ENCODE results near the gene MACROD2.

Gene MACROD2

GRCh38 chr20:16048876-16049275 lies 2053.6 kb downstream of the MACROD2 start:
- DNase-seq (ENCODE audit: low read depth, low spot score), result no peak

GRCh38 chr20:16049529-16050093 lies 2054.3 kb downstream of the MACROD2 start:
- DNase-seq (ENCODE audit: low read depth, low spot score), result no peak

- no peak for DNase-seq (ENCODE audit: low read depth, low spot score)
These were observed 2055.1 kb downstream of the MACROD2 start for GRCh38 chr20:16050366-16050765.

GRCh38 chr20:16051968-16052367 lies 2056.7 kb downstream of the MACROD2 start:
- DNase-seq (ENCODE audit: low read depth, low spot score), result no peak

- no peak for DNase-seq (ENCODE audit: low read depth, low spot score)
These were observed 2057.1 kb downstream of the MACROD2 start for GRCh38 chr20:16052456-16052855.

GRCh38 chr20:16054985-16055384 lies 2059.7 kb downstream of the MACROD2 start:
- DNase-seq (ENCODE audit: low read depth, low spot score), result no peak

GRCh38 chr20:16057651-16058050 lies 2062.3 kb downstream of the MACROD2 start:
- no peak for DNase-seq (ENCODE audit: low read depth, low spot score)

GRCh38 chr20:16058268-16058667 lies 2063.0 kb downstream of the MACROD2 start:
- DNase-seq (ENCODE audit: low read depth, low spot score), result no peak

- no peak for DNase-seq (ENCODE audit: low read depth, low spot score)
These were observed 2064.5 kb downstream of the MACROD2 start for GRCh38 chr20:16059841-16060240.

- DNase-seq (ENCODE audit: low read depth, low spot score), result no peak
These were observed 2066.0 kb downstream of the MACROD2 start for GRCh38 chr20:16061351-16061750.

- DNase-seq (ENCODE audit: low read depth, low spot score), result no peak
These were observed 2067.6 kb downstream of the MACROD2 start for GRCh38 chr20:16062661-16063581.

- no peak for DNase-seq (ENCODE audit: low read depth, low spot score)
These were observed 2068.6 kb downstream of the MACROD2 start for GRCh38 chr20:16063881-16064280.

GRCh38 chr20:16064989-16065707 lies 2069.8 kb downstream of the MACROD2 start:
- no peak for DNase-seq (ENCODE audit: low read depth, low spot score)

GRCh38 chr20:16066571-16066970 lies 2071.3 kb downstream of the MACROD2 start:
- no peak for DNase-seq (ENCODE audit: low read depth, low spot score)

GRCh38 chr20:16069389-16070010 lies 2074.2 kb downstream of the MACROD2 start:
- DNase-seq (ENCODE audit: low read depth, low spot score), result no peak

- no peak for DNase-seq (ENCODE audit: low read depth, low spot score)
These were observed 2076.9 kb downstream of the MACROD2 start for GRCh38 chr20:16072220-16072619.

GRCh38 chr20:16078172-16078898 lies 2083.0 kb downstream of the MACROD2 start:
- no peak for DNase-seq (ENCODE audit: low read depth, low spot score)

- DNase-seq (ENCODE audit: low read depth, low spot score), result no peak
These were observed 2086.1 kb downstream of the MACROD2 start for GRCh38 chr20:16081421-16081820.

GRCh38 chr20:16082051-16082550 lies 2086.8 kb downstream of the MACROD2 start:
- DNase-seq (ENCODE audit: low read depth, low spot score), result no peak

GRCh38 chr20:16083639-16084280 lies 2088.4 kb downstream of the MACROD2 start:
- no peak for DNase-seq (ENCODE audit: low read depth, low spot score)

GRCh38 chr20:16095226-16095625 lies 2099.9 kb downstream of the MACROD2 start:
- no peak for DNase-seq (ENCODE audit: low read depth, low spot score)
